Psoas muscle (tissue), 8 donors: ENCODE data around the gene ENTHD1. TPM values are rescaled to one million over a fixed set of nuclear protein-coding genes. Genes with fewer than 3 reads are reported as not detected.

Experiments
- ATAC-seq, 4 donors: fragments of 200-7000 bp; cut with Tn5 transposase; one replicate each; pipeline ENCODE4 v1.9.1; 2020; ENCODE audit warnings: moderate library complexity in 3 of 4, mild to moderate bottlenecking in 2 of 4
- DNase-seq, 2 donors: peaks; one replicate each; pipeline ENCODE4 v3.0.0-alpha.2; 2020
- H3K27ac ChIP-seq: fragments of 200-600 bp; one replicate; pipeline ENCODE4 v1.8.0; 2022
- H3K27me3 ChIP-seq, 3 donors: fragments of 200-600 bp in 1 of 3; one replicate each; pipeline versions ENCODE4 v1.6.1 to v1.8.0; 2013 to 2022; ENCODE audit warnings: low read length in 2 of 3, mild to moderate bottlenecking in 2 of 3, moderate library complexity in 1 of 3; ENCODE audit not compliant: insufficient read depth in 3 of 3
- H3K36me3 ChIP-seq, 2 donors: fragments of 200-600 bp in 1 of 2; one replicate each; pipeline versions ENCODE4 v1.6.1 to v1.8.0; 2013 to 2022; ENCODE audit warnings: low read depth in 1 of 2, mild to moderate bottlenecking in 1 of 2, moderate library complexity in 1 of 2; ENCODE audit not compliant: insufficient read depth in 1 of 2
- H3K4me1 ChIP-seq: fragments of 200-600 bp; one replicate; pipeline ENCODE4 v1.8.0; 2022
- H3K4me3 ChIP-seq: fragments of 200-600 bp; one replicate; pipeline ENCODE4 v1.8.0; 2022; ENCODE audit warnings: mild to moderate bottlenecking
- H3K9me3 ChIP-seq: fragments of 200-600 bp; one replicate; pipeline ENCODE4 v1.8.0; 2022
- CTCF ChIP-seq: fragments of 200-600 bp; IDR thresholded peaks from one replicate; pipeline ENCODE4 v1.8.0; 2022; ENCODE audit warnings: antibody characterized with exemption
- WGBS, 3 donors: extraction: QIAGEN DNeasy Blood & Tissue Kit; methylation state at CpG; one replicate each; pipeline versions ENCODE4 v1.1.6 to v1.1.7; 2013; 5-methylcytosine and 5-hydroxymethylcytosine counted together
- intact Hi-C, 2 donors: fragments of 100-400 bp; cut with DNase I; formaldehyde crosslinking; loops; one replicate each; pipeline versions ENCODE4 v1.11.0 to v1.14.2; 2022
- polyA plus RNA-seq, 3 donors: library from polyadenylated mRNA; stranded (reverse); fragments of 200-250 nt; gene quantifications; one replicate each; pipeline ENCODE4 v1.2.3, GENCODE V29; 2013
- total RNA-seq, 4 donors: library from RNA; stranded (reverse); fragmentation: NEBNext Ultra II Directional in 2 of 4; extraction: Animal tissue kit (Norgen Biotek cat#: 25700) in 2 of 4; gene quantifications; one replicate each; pipeline versions ENCODE4 v1.2.1 to v1.2.4, GENCODE V29; 2021 to 2023
- donor health status: healthy with polysubstance abuse.
- donor health status: DM: no; HTN: no; CAD: no; lungs with moderate emphysema.
- donor health status: Bipolar disorder and iron deficiency.
- donor health status: healthy.
- donor health status: DM: yes; HTN: yes; CAD: no.
- donor health status: DM: no; HTN: no; CAD: no.
- donor health status: DM: no; HTN: no; CAD: no.
- donor health status: DM: yes; HTN: yes; CAD: no.

ENTHD1 gene
- total and polyA plus RNA-seq, 7 donors = not detected

- TF ChIP-seq CTCF = no peak
- no peak overlapping the region for H3K27ac ChIP-seq
- DNase-seq = no peak
- WGBS, 3 donors = 80 to 82% (median 80%) methylated on average over 13 of the region's 13 CpGs
- intact Hi-C loops = no loop called here
- H3K9me3 ChIP-seq = no peaks in the 10 kb centered on the region
- no peaks in the 10 kb centered on the region for H3K4me1 ChIP-seq
- H3K36me3 ChIP-seq = no peaks in the 10 kb centered on the region
- ATAC-seq = no peak
- peaks cover 0 to 47% (median 0%) of the 10 kb centered on the region in 3 donors for H3K27me3 ChIP-seq
- H3K4me3 ChIP-seq = no peak overlapping the region
Observed at GRCh38 chr22:39729141-39729934, 164.2 kb downstream of the ENTHD1 start.

- DNase-seq (no peak), ATAC-seq (no peak)
- peaks cover 0 to 44% (median 0%) of the 10 kb centered on the region in 3 donors for H3K27me3 ChIP-seq
- no peak overlapping the region for H3K27ac ChIP-seq
- no peaks in the 10 kb centered on the region for H3K4me1 ChIP-seq
- intact Hi-C loops = no loop called here
- 86 to 88% (median 87%) methylated on average over 12 of the region's 12 CpGs for WGBS, 3 donors
- no peaks in the 10 kb centered on the region for H3K9me3 ChIP-seq
- no peak overlapping the region for H3K4me3 ChIP-seq
- no peak for TF ChIP-seq CTCF
- H3K36me3 ChIP-seq = no peaks in the 10 kb centered on the region
Observed at GRCh38 chr22:39728236-39728860, 165.2 kb downstream of the ENTHD1 start.

- no peaks in the 10 kb centered on the region for H3K9me3 ChIP-seq
- no peak for DNase-seq
- peaks cover 0 to 36% (median 0%) of the 10 kb centered on the region in 3 donors for H3K27me3 ChIP-seq
- no peak overlapping the region for H3K4me3 ChIP-seq
- H3K36me3 ChIP-seq = no peaks in the 10 kb centered on the region
- 16 to 29% (median 20%) methylated on average over 15 of the region's 15 CpGs for WGBS, 3 donors
- ATAC-seq = no peak
- intact Hi-C loops = no loop called here
- H3K27ac ChIP-seq = no peak overlapping the region
- TF ChIP-seq CTCF = no peak
- no peaks in the 10 kb centered on the region for H3K4me1 ChIP-seq
Observed at GRCh38 chr22:39727541-39727940, 166.0 kb downstream of the ENTHD1 start.

- TF ChIP-seq CTCF = no peak
- ATAC-seq = no peak
- Histone ChIP-seq H3K36me3 (no peaks in the 10 kb centered on the region), H3K27me3 (peaks cover 0 to 26% (median 0%) of the 10 kb centered on the region in 3 donors), H3K9me3 (no peaks in the 10 kb centered on the region), H3K4me1 (no peaks in the 10 kb centered on the region), H3K27ac (no peak overlapping the region), H3K4me3 (no peak overlapping the region)
- intact Hi-C loops = no loop called here
- no peak for DNase-seq
- 76 to 83% (median 83%) methylated on average over 9 of the region's 9 CpGs for WGBS, 3 donors
Observed at GRCh38 chr22:39725351-39726035, 168.1 kb downstream of the ENTHD1 start.
